ENCODE data around the gene MLYCD.

Gene MLYCD

GRCh38 chr16:83907111-83907510 lies 8.2 kb downstream of the MLYCD start:
- H3K4me3 ChIP-seq (ENCODE audit: low read depth, low read length), result no peak overlapping the region
- TF ChIP-seq, protein P1, sequence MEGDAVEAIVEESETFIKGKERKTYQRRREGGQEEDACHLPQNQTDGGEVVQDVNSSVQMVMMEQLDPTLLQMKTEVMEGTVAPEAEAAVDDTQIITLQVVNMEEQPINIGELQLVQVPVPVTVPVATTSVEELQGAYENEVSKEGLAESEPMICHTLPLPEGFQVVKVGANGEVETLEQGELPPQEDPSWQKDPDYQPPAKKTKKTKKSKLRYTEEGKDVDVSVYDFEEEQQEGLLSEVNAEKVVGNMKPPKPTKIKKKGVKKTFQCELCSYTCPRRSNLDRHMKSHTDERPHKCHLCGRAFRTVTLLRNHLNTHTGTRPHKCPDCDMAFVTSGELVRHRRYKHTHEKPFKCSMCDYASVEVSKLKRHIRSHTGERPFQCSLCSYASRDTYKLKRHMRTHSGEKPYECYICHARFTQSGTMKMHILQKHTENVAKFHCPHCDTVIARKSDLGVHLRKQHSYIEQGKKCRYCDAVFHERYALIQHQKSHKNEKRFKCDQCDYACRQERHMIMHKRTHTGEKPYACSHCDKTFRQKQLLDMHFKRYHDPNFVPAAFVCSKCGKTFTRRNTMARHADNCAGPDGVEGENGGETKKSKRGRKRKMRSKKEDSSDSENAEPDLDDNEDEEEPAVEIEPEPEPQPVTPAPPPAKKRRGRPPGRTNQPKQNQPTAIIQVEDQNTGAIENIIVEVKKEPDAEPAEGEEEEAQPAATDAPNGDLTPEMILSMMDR (IDR thresholded peaks at IDR 0.05; ENCODE audit: insufficient read depth, low read depth, low read length, missing control alignments), result no peak
- DNase-seq (ENCODE audit: low read depth), result no peak

DNA sequence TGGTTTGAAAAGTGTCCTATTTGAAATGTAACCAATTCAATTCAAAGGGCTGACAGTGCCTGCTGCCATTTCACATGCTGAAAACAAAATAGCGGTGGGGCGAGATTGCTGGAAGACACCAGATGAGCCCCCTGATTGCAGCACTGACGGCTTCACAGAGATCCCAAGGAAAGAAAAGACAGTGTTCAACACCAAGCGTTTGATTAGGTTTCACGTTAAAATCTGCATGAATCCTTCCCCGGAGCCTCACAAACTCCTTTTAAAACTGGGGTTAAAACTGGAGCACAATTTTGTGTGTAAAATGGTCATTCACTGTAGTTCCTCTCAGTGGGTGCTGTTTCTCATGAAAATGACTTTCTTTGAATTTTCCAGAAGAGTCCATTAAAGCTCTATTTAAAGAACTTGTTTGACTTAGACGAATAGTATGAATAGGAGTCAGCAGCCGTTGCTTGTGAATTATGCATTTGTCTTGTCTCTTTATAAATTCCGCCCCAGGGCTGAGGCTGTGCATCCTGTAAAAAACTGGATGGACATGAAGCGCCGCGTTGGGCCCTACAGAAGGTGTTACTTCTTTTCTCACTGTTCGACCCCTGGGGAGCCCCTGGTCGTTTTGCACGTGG lies 8.8 kb downstream of the MLYCD start:
- no peak overlapping the region for H3K4me3 ChIP-seq (ENCODE audit: low read depth, low read length)
- TF ChIP-seq, protein P1 (IDR thresholded peaks at IDR 0.05; ENCODE audit: insufficient read depth, low read depth, low read length, missing control alignments), result no peak
- DNase-seq (ENCODE audit: low read depth), result no peak

DNA sequence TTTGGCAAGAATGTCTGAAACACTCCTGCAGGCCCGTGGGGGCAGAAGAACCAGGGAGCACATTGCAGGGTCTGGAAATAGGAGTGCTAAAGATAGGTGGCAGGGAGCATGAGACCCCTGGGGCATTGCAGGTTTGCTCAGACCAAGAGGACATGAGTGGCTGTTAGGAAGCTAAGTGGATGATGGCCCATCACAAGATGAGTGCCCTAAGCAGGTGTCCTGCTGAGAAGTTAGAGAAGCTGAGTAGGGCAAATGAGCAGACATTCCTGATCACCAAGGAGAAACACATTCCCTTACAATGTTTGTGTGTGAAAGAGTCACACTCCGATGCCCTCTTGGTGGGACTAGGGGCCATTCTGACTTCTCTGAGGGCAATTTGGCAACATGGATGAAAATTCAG lies 9.9 kb downstream of the MLYCD start:
- DNase-seq (ENCODE audit: low read depth), result no peak
- H3K4me3 ChIP-seq (ENCODE audit: low read depth, low read length), result no peak overlapping the region
- TF ChIP-seq, protein P1 (IDR thresholded peaks at IDR 0.05; ENCODE audit: insufficient read depth, low read depth, low read length, missing control alignments), result no peak

DNA sequence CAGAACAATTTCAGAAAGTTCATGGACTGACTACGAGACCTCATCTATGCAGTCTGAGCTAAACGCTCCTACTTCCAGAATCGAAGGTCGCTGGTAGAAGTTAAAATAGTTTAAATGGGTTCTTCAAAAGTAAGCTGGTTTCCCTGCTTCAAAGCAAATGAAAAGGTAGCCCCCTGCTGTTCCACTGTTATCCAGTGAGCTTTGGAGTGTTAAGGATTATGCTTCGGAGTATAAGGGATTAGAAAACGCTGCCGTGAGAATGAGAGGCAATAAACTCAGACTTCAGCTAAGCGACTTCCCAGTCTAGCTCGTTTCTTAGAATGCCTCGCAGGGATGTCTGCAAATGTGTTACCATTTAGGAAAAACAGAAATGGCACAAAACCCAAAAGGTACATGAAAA lies 12.4 kb downstream of the MLYCD start:
- no peak for DNase-seq (ENCODE audit: low read depth)
- TF ChIP-seq, protein P1 (IDR thresholded peaks at IDR 0.05; ENCODE audit: insufficient read depth, low read depth, low read length, missing control alignments), result no peak
- H3K4me3 ChIP-seq (ENCODE audit: low read depth, low read length), result no peak overlapping the region

GRCh38 chr16:83912519-83913244 lies 13.8 kb downstream of the MLYCD start:
- no peak for DNase-seq (ENCODE audit: low read depth)
- no peak overlapping the region for H3K4me3 ChIP-seq (ENCODE audit: low read depth, low read length)
- TF ChIP-seq, protein P1 (IDR thresholded peaks at IDR 0.05; ENCODE audit: insufficient read depth, low read depth, low read length, missing control alignments), result no peak

DNA sequence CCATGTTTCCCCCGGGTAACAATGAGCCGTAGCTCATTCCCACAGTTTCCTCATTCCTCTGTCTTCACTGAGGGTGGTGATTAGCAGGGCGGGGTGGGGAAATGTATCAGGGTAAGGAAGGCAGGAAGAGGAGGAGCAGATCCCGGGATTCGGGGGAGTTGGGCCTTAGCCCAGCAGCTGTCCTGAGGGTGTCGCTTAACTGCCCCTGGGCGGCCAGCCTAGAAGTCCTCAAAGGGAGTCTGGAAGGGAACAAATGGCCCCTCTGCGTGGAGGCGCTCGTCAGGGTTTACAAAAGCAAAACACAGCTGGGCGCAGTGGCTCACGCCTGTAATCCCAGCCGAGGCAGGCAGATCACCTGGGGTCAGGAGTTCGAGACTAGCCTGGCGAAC lies 14.3 kb downstream of the MLYCD start:
- no peak for DNase-seq (ENCODE audit: low read depth)
- no peak overlapping the region for H3K4me3 ChIP-seq (ENCODE audit: low read depth, low read length)
- TF ChIP-seq, protein P1 (IDR thresholded peaks at IDR 0.05; ENCODE audit: insufficient read depth, low read depth, low read length, missing control alignments), result no peak

All from GM12865 (cell line).